Fibroblast of lung (primary cell): Measurements from ENCODE around the gene NUCB1.

ENCODE experiments used
- EZH2 ChIP-seq: IDR thresholded peaks from 2 replicates; pipeline ENCODE4 v1.5.1; 2012; ENCODE audit warnings: low read length, control low read depth, mild to moderate bottlenecking; ENCODE audit errors: missing control alignments
- TF ChIP-seq, protein P1 (sequence below), 2 donors: IDR thresholded peaks in 1 of 2; conservative IDR thresholded peaks in 1 of 2; 1 replicate in 1 of 2; 2 replicates in 1 of 2; pipeline ENCODE4 v1.5.1; 2011 to 2012; ENCODE audit warnings: low read length in 2 of 2, control low read depth in 1 of 2, inconsistent platforms in 1 of 2, low read depth in 1 of 2, mild to moderate bottlenecking in 1 of 2

DNA sequence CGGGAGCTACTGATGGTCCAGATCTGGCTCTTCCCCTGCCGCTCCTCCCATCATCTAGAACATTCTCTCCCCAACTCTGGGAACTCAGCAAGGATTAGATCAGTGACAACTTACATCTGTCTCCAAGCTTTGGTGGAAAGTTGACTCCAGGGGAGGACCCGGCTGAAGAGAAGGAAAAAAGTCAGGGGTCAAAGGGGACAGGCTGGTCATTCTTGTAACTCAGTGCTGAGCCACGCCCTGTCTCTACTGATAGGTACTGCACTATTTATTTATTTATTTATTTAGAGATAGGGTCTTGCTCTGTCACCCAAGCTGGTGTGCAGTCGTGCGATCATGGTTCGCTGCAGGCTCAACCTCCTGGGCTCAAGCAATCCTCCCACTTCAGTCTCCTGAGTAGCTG, 46.0 kb upstream of the NUCB1 start:
- TF ChIP-seq, protein P1, sequence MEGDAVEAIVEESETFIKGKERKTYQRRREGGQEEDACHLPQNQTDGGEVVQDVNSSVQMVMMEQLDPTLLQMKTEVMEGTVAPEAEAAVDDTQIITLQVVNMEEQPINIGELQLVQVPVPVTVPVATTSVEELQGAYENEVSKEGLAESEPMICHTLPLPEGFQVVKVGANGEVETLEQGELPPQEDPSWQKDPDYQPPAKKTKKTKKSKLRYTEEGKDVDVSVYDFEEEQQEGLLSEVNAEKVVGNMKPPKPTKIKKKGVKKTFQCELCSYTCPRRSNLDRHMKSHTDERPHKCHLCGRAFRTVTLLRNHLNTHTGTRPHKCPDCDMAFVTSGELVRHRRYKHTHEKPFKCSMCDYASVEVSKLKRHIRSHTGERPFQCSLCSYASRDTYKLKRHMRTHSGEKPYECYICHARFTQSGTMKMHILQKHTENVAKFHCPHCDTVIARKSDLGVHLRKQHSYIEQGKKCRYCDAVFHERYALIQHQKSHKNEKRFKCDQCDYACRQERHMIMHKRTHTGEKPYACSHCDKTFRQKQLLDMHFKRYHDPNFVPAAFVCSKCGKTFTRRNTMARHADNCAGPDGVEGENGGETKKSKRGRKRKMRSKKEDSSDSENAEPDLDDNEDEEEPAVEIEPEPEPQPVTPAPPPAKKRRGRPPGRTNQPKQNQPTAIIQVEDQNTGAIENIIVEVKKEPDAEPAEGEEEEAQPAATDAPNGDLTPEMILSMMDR (conservative IDR thresholded peaks at IDR 0.05 in 1 of 2, IDR thresholded peaks at IDR 0.05 in 1 of 2; ENCODE audit: low read depth in 1 of 2, low read length in 2 of 2): no peak
- TF ChIP-seq EZH2: no peak
